PC-3 (cell line): Measurements from ENCODE around the gene CDH26. TPM values are rescaled to one million over a fixed set of nuclear protein-coding genes. Genes with fewer than 3 reads are reported as not detected.

Source experiments
- ATAC-seq: fragments of 200-7000 bp; cut with Tn5 transposase; 2 replicates; pipeline ENCODE4 v1.9.1; 2020; ENCODE audit warnings: mild to moderate bottlenecking, moderate library complexity
- BruUV-seq: library from RNA; stranded (reverse); fragments of 400-500 nt; replicated peaks from 2 replicates; lab custom pipeline; 2021; lab: Mats Ljungman, UMichigan
- CTCF ChIA-PET: fragments of 300-600 bp; sonication (Branson Sonifier 250); formaldehyde crosslinking; loops from one replicate; lab custom pipeline; 2022; ENCODE audit warnings: antibody characterized with exemption; lab: Charles Lee
- POLR2A ChIA-PET: fragments of 300-600 bp; sonication (Branson Sonifier 250); formaldehyde crosslinking; loops from one replicate; lab custom pipeline; 2022; ENCODE audit warnings: antibody characterized with exemption; ENCODE audit not compliant: unreplicated experiment; lab: Charles Lee
- DNase-seq: peaks from one replicate; pipeline ENCODE4 v3.0.0-alpha.2; 2015
- H2AFZ ChIP-seq: fragments of 300-600 bp; sonication (generic); 2 replicates; pipeline ENCODE4 v1.6.0; 2016; ENCODE audit warnings: antibody characterized with exemption, low read length
- H3F3A ChIP-seq: fragments of 300-600 bp; sonication (generic); one replicate; pipeline ENCODE4 v1.6.0; 2017; ENCODE audit warnings: antibody characterized with exemption, low read length, control low read depth, mild to moderate bottlenecking; ENCODE audit not compliant: unreplicated experiment
- H3K27ac ChIP-seq: fragments of 300-600 bp; sonication (generic); 2 replicates; pipeline ENCODE4 v1.5.1; 2016; ENCODE audit warnings: mild to moderate bottlenecking, low read length
- H3K27me3 ChIP-seq: fragments of 300-600 bp; sonication (generic); 2 replicates; pipeline ENCODE4 v1.6.1; 2016; ENCODE audit warnings: low read length, mixed read lengths
- H3K36me3 ChIP-seq: fragments of 300-600 bp; sonication (generic); 2 replicates; pipeline ENCODE4 v1.6.1; 2016; ENCODE audit warnings: low read depth, mixed run types, low read length, mixed read lengths
- H3K4me1 ChIP-seq: fragments of 300-600 bp; sonication (generic); 2 replicates; pipeline ENCODE4 v1.5.1; 2016; ENCODE audit warnings: low read length; ENCODE audit not compliant: insufficient read depth
- H3K4me2 ChIP-seq: fragments of 300-600 bp; sonication (generic); 2 replicates; pipeline ENCODE4 v1.6.0; 2016; ENCODE audit warnings: low read length
- H3K4me3 ChIP-seq: fragments of 300-600 bp; sonication (generic); 2 replicates; pipeline ENCODE4 v1.5.1; 2016; ENCODE audit warnings: mild to moderate bottlenecking, low read length, mixed read lengths
- H3K79me2 ChIP-seq: fragments of 300-600 bp; sonication (generic); 2 replicates; pipeline ENCODE4 v1.6.1; 2017; ENCODE audit warnings: low read length, mixed read lengths
- H3K9ac ChIP-seq: fragments of 300-600 bp; sonication (generic); 2 replicates; pipeline ENCODE4 v1.6.0; 2016; ENCODE audit warnings: mild to moderate bottlenecking, low read length
- H3K9me2 ChIP-seq: fragments of 300-600 bp; sonication (generic); replicated peaks from 2 replicates; pipeline ENCODE4 v1.6.1; 2016; ENCODE audit warnings: mixed run types, low read length, mixed read lengths
- H3K9me3 ChIP-seq: fragments of 300-600 bp; sonication (generic); 2 replicates; pipeline ENCODE4 v1.6.1; 2016; ENCODE audit warnings: low read length, mixed read lengths
- H4K20me1 ChIP-seq: fragments of 300-600 bp; sonication (generic); 2 replicates; pipeline ENCODE4 v1.6.1; 2016; ENCODE audit warnings: low read length, mixed read lengths
- CTCF ChIP-seq: fragments of 300-600 bp; sonication (generic); conservative IDR thresholded peaks from 2 replicates; pipeline ENCODE4 v1.5.1; 2017; ENCODE audit warnings: antibody characterized with exemption, low read depth, mild to moderate bottlenecking, low read length
- EZH2 ChIP-seq: fragments of 300-600 bp; sonication (generic); IDR thresholded peaks from one replicate; pipeline ENCODE4 v1.6.1; 2017; ENCODE audit warnings: antibody characterized with exemption, mild to moderate bottlenecking, low read length; ENCODE audit not compliant: unreplicated experiment
- EZH2phosphoT487 ChIP-seq: fragments of 300-600 bp; sonication (generic); IDR thresholded peaks from 2 replicates; pipeline ENCODE4 v1.6.1; 2018; ENCODE audit warnings: mild to moderate bottlenecking, antibody characterized with exemption, low read length, borderline replicate concordance
- intact Hi-C: fragments of 100-400 bp; cut with micrococcal nuclease; formaldehyde crosslinking; loops from 2 replicates; pipeline ENCODE4 v1.9.0; 2023
- total RNA-seq: library from RNA; depleted of rRNA; stranded (reverse); fragments of >200 nt; gene quantifications from 2 replicates; pipeline ENCODE4 v1.2.3, GENCODE V29; 2014

CDH26 gene
- total RNA-seq, 1 experiment from 2014 or later = 1.2 TPM

GRCh38 chr20:60057866-60058807 is 99.9 kb downstream of the CDH26 start:
- intact Hi-C loops = loop anchor here (5.0 kb wide), 1 partner anchor 1839 kb away; no protein-coding TSS in a partner anchor
- Histone ChIP-seq H3K4me2 (0 out of 2 replicates have a peak overlapping the region, but pooled peaks have one; percentile 9), H3K9me2 (no peaks in the 10 kb centered on the region), H4K20me1 (no peaks in the 10 kb centered on the region), H3K9me3 (no peaks in the 10 kb centered on the region), H3K4me1 (no peaks in the 10 kb centered on the region), H3F3A (no peaks in the 10 kb centered on the region), H3K27ac (no peak overlapping the region), H2AFZ (peak overlapping the region; percentile 44; the same call in 1 of the 2 replicates), H3K4me3 (no peak overlapping the region), H3K9ac (no peak overlapping the region), H3K36me3 (no peaks in the 10 kb centered on the region), H3K27me3 (peaks cover 19% of the 10 kb centered on the region), H3K79me2 (no peaks in the 10 kb centered on the region)
- ATAC-seq = no peak; the same call in none of the 2 replicates
- BruUV-seq = no TSS peak
- DNase-seq = no peak
- ChIA-PET POLR2A (interaction anchor here (0.6 kb wide), 1 partner anchor 660 kb away, joined by 10 read pairs; no protein-coding TSS in a partner anchor), CTCF (interaction anchor here (0.5 to 1.0 kb wide), 2 partner anchors 39 to 110 kb away, joined by 5 to 11 read pairs; no protein-coding TSS in a partner anchor)
- TF ChIP-seq EZH2 (no peak), CTCF (no peak), EZH2phosphoT487 (no peak)

- H3K4me1 ChIP-seq = no peaks in the 10 kb centered on the region
- H3F3A ChIP-seq = no peaks in the 10 kb centered on the region
- CTCF ChIA-PET = no interaction called here
- H3K4me2 ChIP-seq = no peak overlapping the region
- intact Hi-C loops = loop anchor here (5.0 kb wide), 1 partner anchor 1838 kb away; no protein-coding TSS in a partner anchor
- H3K27ac ChIP-seq = no peak overlapping the region
- TF ChIP-seq CTCF (no peak), EZH2 (no peak), EZH2phosphoT487 (no peak)
- H3K79me2 ChIP-seq = no peaks in the 10 kb centered on the region
- POLR2A ChIA-PET = no interaction called here
- no peaks in the 10 kb centered on the region for H3K9me3 ChIP-seq
- no TSS peak for BruUV-seq
- H3K9ac ChIP-seq = no peak overlapping the region
- no peaks in the 10 kb centered on the region for H4K20me1 ChIP-seq
- H3K36me3 ChIP-seq = no peaks in the 10 kb centered on the region
- no peak overlapping the region for H3K4me3 ChIP-seq
- H3K27me3 ChIP-seq = peaks cover 15% of the 10 kb centered on the region
- H3K9me2 ChIP-seq = no peaks in the 10 kb centered on the region
- DNase-seq (no peak), ATAC-seq (no peak)
- H2AFZ ChIP-seq = no peak overlapping the region
These were observed 100.7 kb downstream of the CDH26 start for GRCh38 chr20:60058879-60059278.
